IMR-90 (cell line): ENCODE data around the gene OCIAD1. TPM values are rescaled to one million over a fixed set of nuclear protein-coding genes. Genes with fewer than 3 reads are reported as not detected.

Experiments
- polyA plus RNA-seq, 3 experiments: library from polyadenylated mRNA; depleted of rRNA; stranded (reverse); fragments of >200 nt; gene quantifications; 2 replicates each; pipeline ENCODE4 v1.2.3, GENCODE V29; 2012; ENCODE audit warnings: low replicate concordance in 1 of 3
- total RNA-seq: library from RNA; depleted of rRNA; stranded (reverse); fragments of >200 nt; gene quantifications from 2 replicates; pipeline ENCODE4 v1.2.3, GENCODE V29; 2012; rRNA removed

Gene OCIAD1
- total and polyA plus RNA-seq, 2 of the 4 experiments (the other 2 are of a cell fraction): 86.9 to 112 TPM

Other genes with a start within 250 kb of the OCIAD1 start
- 77.4 and 82.2 TPM in 2 replicates for gene FRYL, start 50.8 kb upstream of the OCIAD1 start, total RNA-seq
- gene FRYL, start 50.8 kb upstream of the OCIAD1 start, polyA plus RNA-seq (2012; rRNA removed): 7.7 and 9.9 TPM in 2 replicates
- 16.5 and 19.2 TPM in 2 replicates for gene OCIAD2, start 75.7 kb downstream of the OCIAD1 start, total RNA-seq
- gene OCIAD2, start 75.7 kb downstream of the OCIAD1 start, polyA plus RNA-seq (2012; rRNA removed): 21.4 and 26.3 TPM in 2 replicates
- not detected in 2 replicates for gene CWH43, start 155.2 kb downstream of the OCIAD1 start, total RNA-seq
- not detected in 2 replicates for gene CWH43, start 155.2 kb downstream of the OCIAD1 start, polyA plus RNA-seq (2012; rRNA removed)